HUES6 (cell line): ENCODE measurements around the gene TCP11L2.
"Not testable (repeated sequence)": the region's sequence is repeated elsewhere in the genome, so short reads cannot be mapped to it uniquely, and the experiment has no call there.

Experiments used
- H3K27ac ChIP-seq: 2 replicates; pipeline ENCODE4 v1.7.0; 2013; ENCODE audit warnings: low read depth, mild to moderate bottlenecking, low read length, inconsistent platforms
- H3K27me3 ChIP-seq: 2 replicates; pipeline ENCODE4 v1.6.1; 2013; ENCODE audit warnings: low read length; ENCODE audit not compliant: control insufficient read depth, insufficient read depth
- H3K36me3 ChIP-seq: 2 replicates; pipeline ENCODE4 v1.6.1; 2013; ENCODE audit warnings: low read length; ENCODE audit not compliant: control insufficient read depth, insufficient read depth
- H3K4me1 ChIP-seq: 2 replicates; pipeline ENCODE4 v1.6.1; 2013; ENCODE audit warnings: low read length; ENCODE audit not compliant: control insufficient read depth, insufficient read depth
- H3K4me3 ChIP-seq: 2 replicates; pipeline ENCODE4 v1.5.1; 2013; ENCODE audit warnings: low read depth, low read length
- H3K9ac ChIP-seq: one replicate; pipeline ENCODE4 v1.6.1; 2013; ENCODE audit warnings: mild to moderate bottlenecking, low read length
- H3K9me3 ChIP-seq: 2 replicates; pipeline ENCODE4 v1.6.1; 2013; ENCODE audit warnings: low read depth, low read length; ENCODE audit not compliant: control insufficient read depth, insufficient read depth

The TCP11L2 gene

DNA sequence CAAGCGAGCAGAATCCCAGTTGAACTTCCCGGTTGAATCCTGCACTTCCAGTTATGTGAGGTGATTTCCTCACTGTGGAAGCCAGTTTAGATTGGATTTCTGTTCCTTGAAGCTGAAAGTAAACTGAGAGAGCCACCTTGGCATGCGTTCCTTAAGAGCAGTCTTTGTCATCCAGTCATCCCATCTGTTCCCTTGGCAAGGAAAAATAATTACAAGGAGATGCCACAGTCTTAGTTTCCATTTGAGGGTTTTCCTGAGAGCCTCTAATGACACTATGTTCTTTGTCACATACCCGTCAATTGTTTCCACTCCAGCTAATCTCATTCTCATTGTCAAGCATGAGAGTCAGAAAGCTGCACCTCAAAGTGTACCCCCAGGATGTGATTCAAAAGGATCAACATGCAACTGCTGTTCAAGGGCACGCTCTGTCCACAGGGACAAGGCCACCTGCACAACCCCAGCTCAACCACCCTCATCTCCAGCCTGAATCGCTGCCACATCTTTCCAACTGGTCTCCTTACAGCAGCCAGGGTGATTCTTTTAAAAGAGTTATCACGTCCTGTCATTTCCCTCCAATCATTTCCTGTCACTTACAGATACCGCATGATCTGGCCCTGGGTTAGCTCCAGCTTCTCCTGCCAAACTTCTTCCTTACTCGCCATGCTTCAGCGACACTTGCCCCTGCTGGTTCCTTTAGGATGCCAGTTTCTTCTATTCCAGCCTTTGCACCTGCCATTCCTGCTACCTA is 18.0 kb upstream of the TCP11L2 start:
- H3K4me1 ChIP-seq = no peaks in the 10 kb centered on the region
- H3K9me3 ChIP-seq = no peaks in the 10 kb centered on the region
- no peak overlapping the region for H3K9ac ChIP-seq
- H3K4me3 ChIP-seq = no peak overlapping the region
- H3K36me3 ChIP-seq = no peaks in the 10 kb centered on the region
- no peaks in the 10 kb centered on the region for H3K27me3 ChIP-seq
- no peak overlapping the region for H3K27ac ChIP-seq

DNA sequence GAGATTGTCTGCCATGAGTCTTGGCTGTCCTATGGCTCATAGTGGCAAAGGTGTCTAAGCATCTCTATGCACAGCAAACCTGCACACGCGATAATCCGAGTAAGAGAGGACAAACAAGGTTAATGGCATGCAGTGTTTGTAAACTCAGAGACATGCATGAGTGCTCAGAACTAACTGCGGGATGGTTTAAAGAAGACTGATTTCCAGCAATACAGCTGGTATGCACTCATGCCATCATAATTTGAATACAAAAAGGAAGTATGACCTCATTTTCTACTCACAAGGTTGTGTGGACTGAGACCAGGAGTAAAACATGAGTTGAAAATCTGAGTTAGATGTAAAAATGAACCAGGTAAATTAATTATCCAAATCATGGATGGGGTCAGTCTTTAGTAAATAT is 16.6 kb upstream of the TCP11L2 start:
- H3K27ac ChIP-seq = no peak overlapping the region
- no peaks in the 10 kb centered on the region for H3K36me3 ChIP-seq
- no peaks in the 10 kb centered on the region for H3K4me1 ChIP-seq
- no peaks in the 10 kb centered on the region for H3K27me3 ChIP-seq
- H3K4me3 ChIP-seq = no peak overlapping the region
- H3K9me3 ChIP-seq = no peaks in the 10 kb centered on the region
- H3K9ac ChIP-seq = no peak overlapping the region

DNA sequence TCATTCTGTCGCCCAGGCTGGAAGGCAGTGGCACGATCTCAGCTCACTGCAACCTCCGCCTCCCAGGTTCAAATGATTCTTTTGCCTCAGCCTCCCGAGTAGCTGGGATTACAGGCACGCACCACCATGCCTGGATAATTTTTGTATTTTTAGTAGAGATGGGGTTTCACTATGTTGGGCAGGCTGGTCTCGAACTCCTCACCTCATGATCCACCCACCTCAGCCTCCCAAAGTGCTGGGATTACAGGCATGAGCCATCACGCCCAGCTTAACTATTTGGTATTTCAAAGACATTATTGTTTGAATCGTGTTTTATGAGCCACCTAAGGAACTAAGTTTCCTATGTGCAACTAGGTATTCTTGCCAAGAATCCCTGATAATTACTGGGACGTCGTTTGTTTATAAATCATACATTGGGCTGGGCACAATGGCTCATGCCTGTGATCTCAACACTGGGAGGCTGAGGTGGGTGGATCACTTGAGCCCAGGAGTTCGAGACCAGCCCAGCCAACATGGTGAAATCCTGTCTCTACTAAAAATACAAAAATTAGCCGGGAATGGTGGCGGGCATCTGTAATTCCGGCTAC is 15.9 kb upstream of the TCP11L2 start:
- H3K4me3 ChIP-seq, H3K36me3 ChIP-seq, H3K9ac ChIP-seq, H3K27ac ChIP-seq, H3K27me3 ChIP-seq, H3K4me1 ChIP-seq, H3K9me3 ChIP-seq: not testable (repeated sequence)

DNA sequence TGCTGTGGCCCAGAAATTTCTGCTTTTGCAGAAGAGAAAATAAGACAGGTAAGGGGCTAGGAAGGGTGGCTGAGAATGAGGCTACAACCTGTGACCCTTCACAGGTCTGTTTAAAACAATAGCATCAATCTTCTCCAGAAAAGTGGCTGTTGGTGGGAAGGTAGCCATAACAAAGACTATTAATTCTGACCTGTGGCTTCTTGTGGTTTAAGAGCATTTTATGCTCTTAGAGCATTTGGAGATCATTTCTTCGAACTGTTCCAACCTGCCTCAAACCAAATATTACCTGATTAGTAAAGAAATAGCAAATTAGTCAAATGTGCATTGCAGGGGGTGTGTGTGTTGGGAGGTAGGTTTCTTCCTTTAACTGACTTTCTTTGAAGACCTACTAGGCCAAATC is 15.2 kb upstream of the TCP11L2 start:
- H3K4me1 ChIP-seq = no peaks in the 10 kb centered on the region
- H3K27ac ChIP-seq = no peak overlapping the region
- no peak overlapping the region for H3K4me3 ChIP-seq
- H3K36me3 ChIP-seq = no peaks in the 10 kb centered on the region
- no peak overlapping the region for H3K9ac ChIP-seq
- H3K9me3 ChIP-seq = no peaks in the 10 kb centered on the region
- no peaks in the 10 kb centered on the region for H3K27me3 ChIP-seq

DNA sequence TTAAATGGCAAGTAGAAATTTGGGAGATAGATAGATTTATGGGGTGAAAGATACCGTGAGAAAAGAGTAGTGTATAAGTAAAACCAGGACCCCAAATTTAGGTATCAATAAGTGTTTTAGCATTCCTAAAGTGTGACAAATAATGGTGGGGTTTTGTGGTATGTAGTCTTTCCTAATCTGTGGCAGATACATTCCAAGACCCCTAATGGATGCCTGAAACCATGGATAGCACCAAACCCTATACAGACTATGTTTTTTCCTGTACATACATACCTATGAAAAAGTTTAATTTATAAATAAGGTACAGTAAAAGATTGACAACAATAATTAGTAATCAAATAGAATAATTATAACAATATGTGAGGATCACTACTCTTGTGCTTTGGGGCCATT is 14.4 kb upstream of the TCP11L2 start:
- Histone ChIP-seq H3K4me1 (no peaks in the 10 kb centered on the region), H3K27ac (no peak overlapping the region), H3K9me3 (no peaks in the 10 kb centered on the region), H3K27me3 (no peaks in the 10 kb centered on the region), H3K4me3 (no peak overlapping the region), H3K36me3 (no peaks in the 10 kb centered on the region), H3K9ac (no peak overlapping the region)

DNA sequence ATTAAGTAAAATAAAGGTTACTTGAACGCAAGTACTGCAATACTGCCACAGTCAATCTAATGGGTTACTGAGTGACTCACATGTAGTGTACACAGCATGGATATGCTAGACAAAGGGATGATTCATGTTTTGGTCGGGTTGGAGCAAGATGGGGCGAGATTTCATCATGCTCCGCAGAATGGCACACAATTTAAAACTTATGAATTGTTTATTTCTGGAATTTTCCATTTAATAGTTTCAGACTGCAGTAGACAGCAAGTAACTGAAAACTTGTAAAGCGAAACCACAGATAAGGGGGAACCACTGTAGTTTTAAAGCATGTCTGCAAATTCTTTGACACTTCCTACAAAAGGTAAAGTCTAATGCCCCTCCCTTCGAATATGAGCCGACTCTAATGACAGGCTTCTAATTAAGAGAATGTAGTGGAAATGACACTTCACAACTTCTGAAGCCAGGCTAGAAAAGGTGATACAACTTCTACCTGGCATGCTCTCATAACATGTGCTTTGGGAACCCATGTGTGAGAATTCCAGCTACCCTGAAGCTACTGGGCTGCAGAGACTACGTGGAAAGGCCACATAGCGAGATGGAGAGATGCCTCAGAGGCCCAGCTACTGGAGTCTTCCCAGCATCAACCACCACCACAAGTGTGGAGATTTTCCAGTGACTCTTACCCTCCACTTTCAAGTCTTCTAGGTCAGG is 13.9 kb upstream of the TCP11L2 start:
- no peak overlapping the region for H3K4me3 ChIP-seq
- no peaks in the 10 kb centered on the region for H3K9me3 ChIP-seq
- H3K36me3 ChIP-seq = no peaks in the 10 kb centered on the region
- no peak overlapping the region for H3K27ac ChIP-seq
- H3K4me1 ChIP-seq = no peaks in the 10 kb centered on the region
- no peak overlapping the region for H3K9ac ChIP-seq
- H3K27me3 ChIP-seq = no peaks in the 10 kb centered on the region

DNA sequence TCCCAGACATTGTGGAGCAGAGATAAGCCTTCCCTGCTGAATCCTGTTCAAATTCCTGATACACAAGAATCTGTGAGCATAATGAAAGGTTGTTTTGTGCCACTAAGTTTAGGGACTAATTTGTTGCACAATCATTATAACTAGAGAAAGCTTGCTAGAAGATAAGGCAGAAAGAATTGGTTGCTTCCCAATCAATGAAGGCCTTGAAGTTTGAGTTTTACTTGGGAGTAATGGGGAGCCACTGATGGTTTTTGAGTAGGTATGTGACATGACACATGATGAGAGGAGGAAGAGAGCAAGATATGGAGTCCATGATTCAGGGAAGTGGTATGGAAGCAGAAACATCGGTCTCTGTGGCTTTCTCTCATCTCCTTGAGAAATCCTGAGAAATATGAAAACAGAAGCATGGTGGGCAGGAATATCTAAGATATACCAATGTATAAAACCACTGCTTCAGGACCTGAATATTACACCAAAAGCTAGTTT is 13.3 kb upstream of the TCP11L2 start:
- Histone ChIP-seq H3K4me1 (no peaks in the 10 kb centered on the region), H3K9me3 (no peaks in the 10 kb centered on the region), H3K4me3 (no peak overlapping the region), H3K9ac (no peak overlapping the region), H3K36me3 (no peaks in the 10 kb centered on the region), H3K27ac (no peak overlapping the region), H3K27me3 (no peaks in the 10 kb centered on the region)

DNA sequence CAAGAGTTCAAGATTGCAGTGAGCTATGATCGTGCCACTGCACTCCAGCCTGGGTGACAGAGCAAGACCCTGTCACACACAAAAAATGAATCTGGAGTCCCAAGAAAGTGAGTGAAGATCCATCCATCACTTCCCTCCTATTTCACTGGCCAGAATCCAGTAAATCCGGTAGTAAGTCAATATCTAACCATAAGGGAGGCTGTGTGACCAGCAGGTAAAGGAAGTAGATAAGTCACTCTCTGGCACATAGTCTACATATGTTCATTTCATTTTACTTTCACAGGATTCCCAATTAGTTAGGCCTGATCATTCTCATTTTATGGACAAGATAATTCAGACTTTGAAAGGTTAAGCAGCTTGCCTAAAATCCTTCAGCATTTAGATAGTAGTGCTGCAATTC is 11.9 kb upstream of the TCP11L2 start:
- no peaks in the 10 kb centered on the region for H3K27me3 ChIP-seq
- no peak overlapping the region for H3K4me3 ChIP-seq
- no peak overlapping the region for H3K9ac ChIP-seq
- H3K27ac ChIP-seq = no peak overlapping the region
- no peaks in the 10 kb centered on the region for H3K36me3 ChIP-seq
- no peaks in the 10 kb centered on the region for H3K4me1 ChIP-seq
- no peaks in the 10 kb centered on the region for H3K9me3 ChIP-seq

DNA sequence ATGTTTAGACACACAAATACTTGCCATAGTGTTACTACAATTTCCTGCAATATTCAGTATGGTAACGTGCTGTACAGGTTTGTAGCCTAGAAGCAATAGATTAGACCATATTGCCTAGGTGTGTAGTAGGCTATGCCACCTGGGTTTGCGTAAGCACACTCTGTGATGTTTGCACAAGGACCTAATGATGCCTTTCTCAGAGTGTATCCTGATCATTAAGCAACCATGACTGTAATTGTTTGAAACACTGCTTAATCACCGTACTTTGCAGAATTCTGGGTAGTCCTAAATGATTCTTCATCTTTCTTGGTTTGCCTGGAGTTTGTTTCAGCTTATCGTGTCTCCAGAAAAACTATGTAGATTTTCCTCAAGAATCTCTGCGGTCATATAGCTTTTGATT is 11.2 kb upstream of the TCP11L2 start:
- no peaks in the 10 kb centered on the region for H3K27me3 ChIP-seq
- H3K4me3 ChIP-seq = no peak overlapping the region
- no peaks in the 10 kb centered on the region for H3K9me3 ChIP-seq
- H3K36me3 ChIP-seq = no peaks in the 10 kb centered on the region
- no peak overlapping the region for H3K27ac ChIP-seq
- no peaks in the 10 kb centered on the region for H3K4me1 ChIP-seq
- no peak overlapping the region for H3K9ac ChIP-seq

DNA sequence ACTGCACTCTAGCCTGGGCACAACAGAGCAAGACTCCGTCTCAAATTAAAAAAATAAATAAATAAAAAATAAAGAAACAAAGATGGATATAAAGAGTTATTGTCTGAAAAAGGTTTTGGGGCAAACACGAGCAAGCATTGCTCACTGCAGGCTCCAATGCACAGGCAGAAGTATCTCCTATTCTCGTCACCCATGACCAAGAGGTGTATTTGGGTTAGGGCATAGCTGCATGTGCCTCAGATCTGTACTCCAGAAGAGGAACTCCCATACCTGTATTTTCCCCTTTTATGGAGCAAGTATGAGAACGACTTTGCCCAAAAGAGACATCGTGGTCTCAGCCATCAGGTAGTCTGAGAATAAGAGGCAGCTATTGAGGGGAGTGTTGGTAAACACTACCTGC is 10.2 kb upstream of the TCP11L2 start:
- Histone ChIP-seq H3K36me3 (no peaks in the 10 kb centered on the region), H3K9ac (no peak overlapping the region), H3K4me3 (no peak overlapping the region), H3K27ac (no peak overlapping the region), H3K27me3 (no peaks in the 10 kb centered on the region), H3K9me3 (no peaks in the 10 kb centered on the region), H3K4me1 (peaks cover 1% of the 10 kb centered on the region; the same call in 1 of the 2 replicates)

DNA sequence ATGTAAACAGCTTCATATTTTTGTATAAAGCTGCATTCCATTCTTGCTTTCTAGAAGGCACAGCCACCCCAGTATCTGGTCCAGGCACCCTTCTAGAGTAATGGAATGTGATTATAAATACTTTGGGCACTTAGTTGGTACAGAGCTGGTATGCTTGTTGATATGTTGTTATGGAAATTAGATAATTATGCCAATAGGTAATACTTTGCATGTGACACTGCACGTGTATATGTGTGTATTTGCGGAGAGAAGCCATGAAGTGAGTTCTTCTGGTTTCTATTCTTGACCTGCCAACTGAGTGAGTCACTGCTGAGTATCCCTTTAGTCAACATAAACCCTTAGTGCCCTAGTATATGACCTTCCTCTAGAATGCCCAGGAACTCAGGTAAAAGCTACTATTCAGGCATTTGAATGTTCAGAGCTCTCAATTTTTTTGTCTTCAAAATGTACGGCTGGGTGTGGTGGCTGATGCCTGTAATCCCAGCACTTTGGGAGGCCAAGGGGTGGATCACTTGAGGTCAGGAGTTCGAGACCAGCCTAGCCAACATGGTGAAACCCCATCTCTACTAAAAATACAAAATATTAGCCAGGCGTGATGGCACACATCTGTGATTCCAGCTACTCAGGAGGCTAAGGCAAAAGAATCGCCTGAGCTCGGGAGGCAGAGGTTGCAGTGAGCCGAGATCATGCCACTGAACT is 6.2 kb upstream of the TCP11L2 start:
- Histone ChIP-seq H3K9ac (no peak overlapping the region), H3K9me3 (no peaks in the 10 kb centered on the region), H3K36me3 (no peaks in the 10 kb centered on the region), H3K4me1 (peaks cover 10% of the 10 kb centered on the region), H3K27me3 (no peaks in the 10 kb centered on the region), H3K4me3 (no peak overlapping the region), H3K27ac (no peak overlapping the region)
